SJCRH30 (cell line): Measurements from ENCODE around the gene PI4K2A. TPM values are rescaled to one million over a fixed set of nuclear protein-coding genes. Genes with fewer than 3 reads are reported as not detected.
A peak's percentile ranks its signal among the peaks of the same experiment; 100 is the strongest.

Source experiments
- DNase-seq, 2 experiments: peaks; one replicate each; pipeline ENCODE4 v3.0.0-alpha.2; 2015 to 2020
- H3K27ac ChIP-seq: fragments of 250-450 bp; sonication (Bioruptor Pico); 2 replicates; pipeline ENCODE4 v1.5.1; 2020; ENCODE audit warnings: mild to moderate bottlenecking, moderate library complexity
- H3K27me3 ChIP-seq: fragments of 250-450 bp; sonication (Bioruptor Pico); 2 replicates; pipeline ENCODE4 v1.5.1; 2020; ENCODE audit warnings: mild to moderate bottlenecking, moderate library complexity
- H3K36me3 ChIP-seq: fragments of 250-450 bp; sonication (Bioruptor Pico); 2 replicates; pipeline ENCODE4 v1.5.1; 2020; ENCODE audit warnings: mild to moderate bottlenecking, moderate library complexity
- H3K4me1 ChIP-seq: fragments of 250-450 bp; sonication (Bioruptor Pico); 2 replicates; pipeline ENCODE4 v1.5.1; 2020; ENCODE audit warnings: mild to moderate bottlenecking, moderate library complexity
- H3K4me3 ChIP-seq: fragments of 250-450 bp; sonication (Bioruptor Pico); 2 replicates; pipeline ENCODE4 v1.5.1; 2020; ENCODE audit warnings: mild to moderate bottlenecking, moderate library complexity
- H3K9me3 ChIP-seq: fragments of 250-450 bp; sonication (Bioruptor Pico); replicated peaks from 2 replicates; pipeline ENCODE4 v1.5.1; 2020; ENCODE audit warnings: mild to moderate bottlenecking, moderate library complexity
- total RNA-seq: library from RNA; depleted of rRNA; stranded (reverse); fragments of >200 nt; shearing (Covaris generic); gene quantifications from 2 replicates; pipeline ENCODE4 v1.2.3, GENCODE V29; 2014; rRNA removed

PI4K2A gene
- total RNA-seq, 1 experiment from 2014 or later, result 19.4 TPM

DNA sequence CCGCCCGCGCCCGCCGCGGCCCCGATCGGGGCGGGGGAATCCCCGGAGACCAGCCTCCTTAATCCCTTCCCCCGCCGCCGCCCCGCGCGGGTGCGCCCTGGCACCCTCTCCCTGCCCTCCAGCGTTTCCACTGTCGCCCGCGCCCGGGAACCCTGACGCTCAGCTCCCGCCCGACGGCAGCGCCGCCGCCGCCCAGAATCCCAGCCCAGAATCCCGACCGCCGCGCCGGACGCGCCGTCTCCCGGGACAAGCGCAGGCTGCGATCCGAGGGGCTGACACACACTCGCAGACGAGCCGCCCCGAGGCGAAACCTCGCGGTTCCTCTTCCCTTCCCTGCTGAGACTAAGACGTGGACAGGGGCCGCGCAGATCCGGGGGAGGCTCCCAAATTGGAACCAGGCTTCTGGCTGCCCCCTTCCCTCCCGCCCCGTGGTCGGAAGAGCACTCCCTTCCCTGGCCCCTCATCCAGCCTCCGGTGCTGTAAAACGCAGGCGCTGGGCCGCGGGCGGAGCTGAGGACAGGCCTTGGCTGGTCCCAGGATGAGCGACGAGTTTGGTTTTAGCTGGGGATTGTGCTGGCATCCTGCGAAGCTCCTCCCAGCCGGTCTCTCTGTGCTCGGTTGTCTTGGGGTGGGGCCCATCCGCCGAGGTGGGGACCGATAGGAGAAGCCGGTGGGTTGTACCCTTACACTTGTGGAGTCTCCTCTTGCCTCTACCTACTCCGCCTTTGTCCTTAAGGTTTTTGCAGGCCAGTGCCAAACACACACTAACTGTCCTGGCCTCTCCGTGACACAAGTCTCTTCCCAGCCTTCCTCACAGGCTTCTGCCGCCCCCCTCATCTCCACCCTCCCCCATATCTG, 74.2 kb downstream of the PI4K2A start:
- H3K4me1 ChIP-seq, result peaks cover 30% of the 10 kb centered on the region
- H3K36me3 ChIP-seq, result no peaks in the 10 kb centered on the region; the same call in 1 of the 2 replicates
- peak; percentile 82 to 85 for DNase-seq
- H3K27ac ChIP-seq, result peak overlapping the region; percentile 76
- H3K27me3 ChIP-seq, result no peaks in the 10 kb centered on the region
- no peaks in the 10 kb centered on the region for H3K9me3 ChIP-seq
- H3K4me3 ChIP-seq, result peak overlapping the region; percentile 70

GRCh38 chr10:97715259-97715874, 74.9 kb downstream of the PI4K2A start:
- DNase-seq, result no peak
- Histone ChIP-seq H3K27me3 (no peaks in the 10 kb centered on the region), H3K4me3 (peak overlapping the region; percentile 70), H3K4me1 (peaks cover 34% of the 10 kb centered on the region), H3K36me3 (no peaks in the 10 kb centered on the region; the same call in 1 of the 2 replicates), H3K27ac (peak overlapping the region; percentile 76; the same call in 1 of the 2 replicates), H3K9me3 (no peaks in the 10 kb centered on the region)

DNA sequence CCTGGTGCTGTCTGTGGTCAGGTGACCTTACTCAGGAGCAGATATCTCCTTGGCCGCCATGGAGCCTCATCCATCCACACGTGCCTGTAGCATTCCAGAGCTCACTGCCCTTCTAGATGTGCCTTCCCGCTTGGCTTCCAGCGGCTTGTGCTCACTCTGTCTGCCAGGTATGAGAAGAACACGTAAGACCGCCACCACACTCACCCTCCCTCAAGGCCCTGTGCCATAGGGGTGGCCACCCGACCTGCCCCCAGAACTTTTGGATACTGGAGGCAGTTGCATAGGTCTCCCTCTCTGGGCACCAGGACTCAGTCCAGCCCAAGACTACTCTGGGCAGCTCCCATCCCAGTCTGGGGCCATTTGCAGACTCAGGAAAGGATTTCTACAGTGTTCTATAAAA, 77.2 kb downstream of the PI4K2A start:
- no peak overlapping the region for H3K4me3 ChIP-seq
- H3K4me1 ChIP-seq, result peaks cover 34% of the 10 kb centered on the region
- H3K9me3 ChIP-seq, result no peaks in the 10 kb centered on the region
- DNase-seq, result no peak
- H3K27me3 ChIP-seq, result no peaks in the 10 kb centered on the region
- no peaks in the 10 kb centered on the region; the same call in 1 of the 2 replicates for H3K36me3 ChIP-seq
- peak overlapping the region; percentile 82 for H3K27ac ChIP-seq

GRCh38 chr10:97718178-97718577, 77.7 kb downstream of the PI4K2A start:
- Histone ChIP-seq H3K9me3 (no peaks in the 10 kb centered on the region), H3K27ac (peak overlapping the region; percentile 82), H3K27me3 (no peaks in the 10 kb centered on the region), H3K4me1 (peaks cover 34% of the 10 kb centered on the region), H3K4me3 (no peak overlapping the region), H3K36me3 (no peaks in the 10 kb centered on the region; the same call in 1 of the 2 replicates)
- peak; percentile 71 to 87 for DNase-seq

GRCh38 chr10:97718659-97719142, 78.2 kb downstream of the PI4K2A start:
- peak; percentile 86 to 89 for DNase-seq
- Histone ChIP-seq H3K27ac (peak overlapping the region; percentile 82), H3K4me1 (peaks cover 34% of the 10 kb centered on the region), H3K36me3 (no peaks in the 10 kb centered on the region; the same call in 1 of the 2 replicates), H3K4me3 (no peak overlapping the region), H3K9me3 (no peaks in the 10 kb centered on the region), H3K27me3 (no peaks in the 10 kb centered on the region)

GRCh38 chr10:97719602-97720001, 79.1 kb downstream of the PI4K2A start:
- Histone ChIP-seq H3K9me3 (no peaks in the 10 kb centered on the region), H3K4me1 (peaks cover 34% of the 10 kb centered on the region), H3K27me3 (no peaks in the 10 kb centered on the region), H3K36me3 (no peaks in the 10 kb centered on the region; the same call in 1 of the 2 replicates), H3K27ac (peak overlapping the region; percentile 82; the same call in 1 of the 2 replicates), H3K4me3 (no peak overlapping the region)
- DNase-seq, result peak; percentile 20 to 72

GRCh38 chr10:97721871-97722780, 81.7 kb downstream of the PI4K2A start:
- Histone ChIP-seq H3K4me1 (peaks cover 30% of the 10 kb centered on the region), H3K36me3 (no peaks in the 10 kb centered on the region; the same call in 1 of the 2 replicates), H3K9me3 (no peaks in the 10 kb centered on the region), H3K27ac (no peak overlapping the region), H3K27me3 (no peaks in the 10 kb centered on the region), H3K4me3 (no peak overlapping the region)
- no peak for DNase-seq

DNA sequence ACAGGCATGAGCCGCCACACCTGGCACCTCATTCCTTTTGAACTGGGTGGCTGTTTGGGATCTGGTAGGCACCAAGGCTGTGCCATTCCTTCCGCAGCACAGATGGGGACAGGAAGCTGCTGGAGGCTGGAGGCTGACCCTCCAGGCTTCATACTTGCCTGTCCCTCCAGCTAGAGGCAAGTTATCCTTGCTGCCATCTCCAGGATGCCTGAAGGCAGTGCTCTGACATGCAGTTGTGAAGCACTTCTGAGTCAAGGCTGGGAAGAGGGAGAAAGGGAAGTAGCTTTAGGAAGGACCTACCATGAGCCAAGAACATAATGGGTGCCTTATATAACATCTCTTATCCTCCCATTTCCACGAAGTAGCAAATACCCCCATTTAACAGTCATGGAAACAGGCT, 82.5 kb downstream of the PI4K2A start:
- H3K27ac ChIP-seq, result no peak overlapping the region
- no peak for DNase-seq
- no peaks in the 10 kb centered on the region for H3K27me3 ChIP-seq
- no peak overlapping the region for H3K4me3 ChIP-seq
- H3K9me3 ChIP-seq, result no peaks in the 10 kb centered on the region
- H3K4me1 ChIP-seq, result peaks cover 21% of the 10 kb centered on the region
- no peaks in the 10 kb centered on the region for H3K36me3 ChIP-seq

GRCh38 chr10:97724341-97724941, 84.0 kb downstream of the PI4K2A start:
- DNase-seq, result no peak
- no peak overlapping the region for H3K27ac ChIP-seq

More at GRCh38 chr10:97724341-97724941, 84.0 kb downstream of the PI4K2A start:
- Histone ChIP-seq H3K36me3 (no peaks in the 10 kb centered on the region), H3K27me3 (no peaks in the 10 kb centered on the region), H3K4me3 (no peak overlapping the region), H3K4me1 (peaks cover 6% of the 10 kb centered on the region), H3K9me3 (no peaks in the 10 kb centered on the region)

Other genes starting within 250 kb of the PI4K2A start
- 24.2 and 26.8 TPM in 2 replicates for gene RRP12, start 239.3 kb upstream of the PI4K2A start, total RNA-seq
- 515 and 519 TPM in 2 replicates for gene PGAM1, start 214.5 kb upstream of the PI4K2A start, total RNA-seq
- 46.9 and 51.4 TPM in 2 replicates for gene EXOSC1, start 194.7 kb upstream of the PI4K2A start, total RNA-seq
- gene ZDHHC16, start 194.5 kb upstream of the PI4K2A start, total RNA-seq, result 50.4 and 53.3 TPM in 2 replicates
- gene MMS19, start 142.2 kb upstream of the PI4K2A start, total RNA-seq, result 77.3 and 83.7 TPM in 2 replicates
- 13.9 and 14.3 TPM in 2 replicates for gene UBTD1, start 141.7 kb upstream of the PI4K2A start, total RNA-seq
- 0.26 and 0.51 TPM in 2 replicates for gene ANKRD2, start 67.9 kb upstream of the PI4K2A start, total RNA-seq
- gene HOGA1, start 56.3 kb upstream of the PI4K2A start, total RNA-seq, result 1.7 and 3.5 TPM in 2 replicates
- 0.75 and 0.84 TPM in 2 replicates for gene C10orf62, start 51.0 kb upstream of the PI4K2A start, total RNA-seq
- gene MORN4, start 7.2 kb upstream of the PI4K2A start, total RNA-seq, result 1.9 and 2.9 TPM in 2 replicates
- gene AVPI1, start 46.6 kb downstream of the PI4K2A start, total RNA-seq, result 11.2 and 14.4 TPM in 2 replicates
- 29.8 and 30.4 TPM in 2 replicates for gene MARVELD1, start 73.1 kb downstream of the PI4K2A start, total RNA-seq
- gene ZFYVE27, start 96.5 kb downstream of the PI4K2A start, total RNA-seq, result 20.7 and 27.1 TPM in 2 replicates
- not detected in 2 replicates for gene SFRP5, start 131.3 kb downstream of the PI4K2A start, total RNA-seq
- 0.35 and 0.93 TPM in 2 replicates for gene GOLGA7B, start 209.2 kb downstream of the PI4K2A start, total RNA-seq